Measurements from ENCODE around the gene SIGLECL1.

The SIGLECL1 gene

GRCh38 chr19:51294211-51294976 is 43.5 kb downstream of the SIGLECL1 start:
- H3K9ac ChIP-seq (ENCODE audit: low read length): no peak overlapping the region
- H3K4me3 ChIP-seq (ENCODE audit: low read length): no peak overlapping the region
- H3K4me1 ChIP-seq (ENCODE audit: low read length): no peaks in the 10 kb centered on the region
- no peaks in the 10 kb centered on the region for H3K79me2 ChIP-seq (ENCODE audit: low read length)
- H3K9me3 ChIP-seq (replicated peaks; ENCODE audit: insufficient read depth, low read length): no peaks in the 10 kb centered on the region
- DNase-seq: no peak
- H3K4me2 ChIP-seq (ENCODE audit: low read depth, low read length): no peak overlapping the region
- TF ChIP-seq EZH2phosphoT487 (IDR thresholded peaks at IDR 0.05; ENCODE audit: low read length) (no peak), EZH2 (optimal IDR thresholded peaks at IDR 0.05; ENCODE audit: low read depth, low read length) (no peak), CTCF (IDR thresholded peaks at IDR 0.05; ENCODE audit: low read length) (no peak)
- H3K9me2 ChIP-seq (replicated peaks; ENCODE audit: insufficient read depth, low read length): no peaks in the 10 kb centered on the region
- no peaks in the 10 kb centered on the region for H3F3A ChIP-seq (ENCODE audit: insufficient read depth, low read length)
- H2AFZ ChIP-seq (ENCODE audit: low read length): no peak overlapping the region
- H3K27ac ChIP-seq (ENCODE audit: low read length): no peak overlapping the region
- no peaks in the 10 kb centered on the region for H4K20me1 ChIP-seq (ENCODE audit: insufficient read depth, low read length)
- no peaks in the 10 kb centered on the region for H3K27me3 ChIP-seq (replicated peaks; ENCODE audit: insufficient read depth, low read length)
- no peaks in the 10 kb centered on the region for H3K36me3 ChIP-seq (replicated peaks; ENCODE audit: insufficient read depth, low read length)

- no peaks in the 10 kb centered on the region for H3K27me3 ChIP-seq (replicated peaks; ENCODE audit: insufficient read depth, low read length)
- no peak for TF ChIP-seq CTCF (IDR thresholded peaks at IDR 0.05; ENCODE audit: low read length)
- TF ChIP-seq EZH2 (optimal IDR thresholded peaks at IDR 0.05; ENCODE audit: low read depth, low read length): no peak
- no peak for TF ChIP-seq EZH2phosphoT487 (IDR thresholded peaks at IDR 0.05; ENCODE audit: low read length)
- no peaks in the 10 kb centered on the region for H3K9me2 ChIP-seq (replicated peaks; ENCODE audit: insufficient read depth, low read length)
- no peak overlapping the region for H3K27ac ChIP-seq (ENCODE audit: low read length)
- H3F3A ChIP-seq (ENCODE audit: insufficient read depth, low read length): no peaks in the 10 kb centered on the region
- no peaks in the 10 kb centered on the region for H3K79me2 ChIP-seq (ENCODE audit: low read length)
- H3K4me1 ChIP-seq (ENCODE audit: low read length): no peaks in the 10 kb centered on the region
- no peaks in the 10 kb centered on the region for H3K9me3 ChIP-seq (replicated peaks; ENCODE audit: insufficient read depth, low read length)
- no peak overlapping the region for H3K4me3 ChIP-seq (ENCODE audit: low read length)
- no peak for DNase-seq
- no peak overlapping the region for H3K4me2 ChIP-seq (ENCODE audit: low read depth, low read length)
- H4K20me1 ChIP-seq (ENCODE audit: insufficient read depth, low read length): no peaks in the 10 kb centered on the region
- no peaks in the 10 kb centered on the region for H3K36me3 ChIP-seq (replicated peaks; ENCODE audit: insufficient read depth, low read length)
- H2AFZ ChIP-seq (ENCODE audit: low read length): no peak overlapping the region
- no peak overlapping the region for H3K9ac ChIP-seq (ENCODE audit: low read length)
Observed at GRCh38 chr19:51294977-51295375, 44.1 kb downstream of the SIGLECL1 start.

GRCh38 chr19:51295382-51296126 is 44.7 kb downstream of the SIGLECL1 start:
- Histone ChIP-seq H4K20me1 (ENCODE audit: insufficient read depth, low read length) (no peaks in the 10 kb centered on the region), H3K4me3 (ENCODE audit: low read length) (no peak overlapping the region), H3K9me2 (replicated peaks; ENCODE audit: insufficient read depth, low read length) (no peaks in the 10 kb centered on the region), H3K27me3 (replicated peaks; ENCODE audit: insufficient read depth, low read length) (no peaks in the 10 kb centered on the region), H3K9me3 (replicated peaks; ENCODE audit: insufficient read depth, low read length) (no peaks in the 10 kb centered on the region), H2AFZ (ENCODE audit: low read length) (no peak overlapping the region), H3K36me3 (replicated peaks; ENCODE audit: insufficient read depth, low read length) (no peaks in the 10 kb centered on the region), H3K4me2 (ENCODE audit: low read depth, low read length) (no peak overlapping the region), H3F3A (ENCODE audit: insufficient read depth, low read length) (no peaks in the 10 kb centered on the region), H3K9ac (ENCODE audit: low read length) (no peak overlapping the region), H3K79me2 (ENCODE audit: low read length) (no peaks in the 10 kb centered on the region), H3K27ac (ENCODE audit: low read length) (no peak overlapping the region), H3K4me1 (ENCODE audit: low read length) (no peaks in the 10 kb centered on the region)
- no peak for DNase-seq
- TF ChIP-seq CTCF (IDR thresholded peaks at IDR 0.05; ENCODE audit: low read length) (no peak), EZH2 (optimal IDR thresholded peaks at IDR 0.05; ENCODE audit: low read depth, low read length) (no peak), EZH2phosphoT487 (IDR thresholded peaks at IDR 0.05; ENCODE audit: low read length) (no peak)
